CMK (cell line): ENCODE data around the gene PRKCA.

Experiments
- DNase-seq: peaks from one replicate; pipeline ENCODE4 v3.0.0-alpha.2; 2010; ENCODE audit warnings: low read depth

The PRKCA gene

DNA sequence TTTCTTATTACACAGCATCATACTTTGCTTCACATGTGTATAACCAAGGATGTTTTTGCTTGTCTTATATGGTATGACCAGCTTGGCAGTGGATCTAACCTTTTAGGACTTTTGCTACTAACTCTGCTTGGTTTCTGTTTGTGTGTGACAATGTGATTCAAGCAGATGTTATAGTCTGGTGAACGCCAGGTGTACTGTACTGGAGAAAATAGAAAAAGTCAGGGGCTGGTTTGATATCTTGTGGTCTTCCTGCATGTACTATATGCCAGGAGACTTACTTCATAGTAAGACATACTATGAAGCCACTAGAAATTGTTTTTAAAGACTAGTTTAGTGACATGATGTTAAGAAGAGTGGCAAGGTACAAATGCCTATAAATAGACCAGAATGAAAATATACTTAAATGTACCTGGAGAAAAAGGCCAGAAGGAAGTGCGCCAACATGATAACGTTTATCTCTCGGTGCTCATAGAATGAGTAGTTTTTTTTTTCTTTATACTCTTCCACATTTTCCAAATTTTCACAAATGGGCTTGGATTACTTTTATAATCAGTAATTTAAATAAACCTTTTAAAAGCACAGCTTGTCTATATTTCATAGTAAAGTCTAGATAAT is 112.3 kb downstream of the PRKCA start:
- no peak for DNase-seq

DNA sequence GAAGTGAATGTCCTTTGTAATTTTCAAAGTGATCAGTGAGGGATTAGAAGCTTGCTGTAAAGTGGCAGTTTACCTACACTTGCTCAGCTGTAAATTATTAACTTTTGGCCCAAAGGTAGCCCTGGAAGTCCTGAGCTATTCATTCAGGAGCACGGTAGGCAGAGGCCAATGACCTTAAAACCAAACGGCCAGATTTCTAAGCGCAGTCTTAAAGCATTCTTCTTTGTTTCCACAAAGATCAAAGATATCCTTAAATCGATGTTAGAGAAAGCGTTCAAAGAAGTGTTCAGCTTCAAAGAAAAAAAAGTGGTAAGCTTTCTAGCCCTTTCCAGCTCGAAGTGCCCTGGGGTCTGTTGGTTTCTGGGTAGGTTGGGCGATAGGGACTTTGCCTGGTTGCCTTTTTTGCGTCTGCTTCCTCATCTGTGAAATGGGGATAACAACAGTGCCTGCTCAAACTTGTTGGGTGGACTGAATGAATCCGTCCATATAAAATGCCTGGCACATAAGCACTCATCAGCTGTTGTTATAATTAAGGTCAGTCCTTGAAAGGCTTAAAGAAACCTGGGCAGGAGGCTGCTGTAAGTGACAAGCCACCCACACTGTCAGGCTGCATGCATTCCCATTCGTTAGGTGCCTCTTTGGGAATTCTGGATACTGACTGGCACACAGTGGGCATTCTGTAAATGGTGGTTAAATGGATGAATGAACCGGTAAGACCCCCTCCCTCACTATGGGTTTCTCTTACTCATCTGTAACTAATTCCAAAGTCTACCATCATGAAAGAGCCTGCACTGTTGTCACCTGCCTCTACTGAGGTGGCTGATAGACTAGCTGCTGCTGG is 113.2 kb downstream of the PRKCA start:
- DNase-seq = no peak

DNA sequence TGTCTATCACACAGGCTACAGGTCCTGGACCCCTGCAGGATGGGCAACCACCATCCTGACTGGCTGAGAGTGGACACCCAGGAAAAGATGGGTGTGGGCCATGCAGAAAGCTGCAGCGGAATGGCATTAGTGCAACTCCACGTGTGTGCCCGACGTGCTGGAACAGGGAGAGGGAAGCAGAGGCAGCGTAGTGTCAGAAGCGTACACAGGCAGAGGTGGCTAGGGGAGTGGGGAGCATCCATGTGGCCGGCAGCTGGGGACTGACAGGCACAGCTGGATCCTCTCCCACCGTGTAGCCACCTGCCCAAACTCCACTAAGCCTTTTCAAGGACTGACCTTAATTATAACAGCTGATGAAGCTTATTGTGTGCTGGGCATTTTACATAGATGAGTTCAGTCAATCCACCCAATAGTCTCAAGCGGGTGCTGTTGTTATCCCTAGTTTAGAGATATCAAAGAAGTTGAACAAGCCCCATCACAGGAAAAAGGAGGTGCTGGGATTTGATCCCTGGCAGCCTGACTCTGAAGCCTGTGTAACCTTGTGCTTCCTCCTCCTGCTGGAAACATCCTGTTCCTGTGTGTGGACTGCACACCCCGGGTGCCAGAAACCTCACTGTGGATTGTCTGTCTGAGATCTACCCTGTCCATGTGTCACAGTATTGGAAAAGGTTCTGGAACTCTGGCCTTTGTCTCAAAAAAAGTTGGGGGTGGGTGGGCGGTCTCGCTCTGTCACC is 114.0 kb downstream of the PRKCA start:
- no peak for DNase-seq

DNA sequence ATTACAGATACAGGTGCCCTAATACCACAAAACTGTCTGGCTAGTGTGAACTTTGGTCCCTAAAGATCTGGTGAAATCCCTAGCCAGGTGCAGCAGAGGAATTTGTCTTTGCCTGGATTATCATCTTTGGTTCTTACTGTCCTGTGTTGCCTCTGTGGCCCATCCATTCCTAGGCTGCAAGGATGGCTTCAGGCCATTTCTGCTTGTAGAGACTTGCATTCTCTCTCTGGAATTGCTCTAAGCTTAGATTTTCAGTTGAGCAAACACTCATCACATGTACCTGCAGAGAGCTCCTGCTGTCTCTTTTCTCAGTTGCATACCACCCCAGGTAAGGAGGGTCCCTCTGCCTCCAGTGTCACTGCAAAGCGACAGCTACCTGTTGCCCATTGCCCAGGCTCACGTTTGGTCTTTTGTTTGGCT is 114.9 kb downstream of the PRKCA start:
- DNase-seq = no peak

DNA sequence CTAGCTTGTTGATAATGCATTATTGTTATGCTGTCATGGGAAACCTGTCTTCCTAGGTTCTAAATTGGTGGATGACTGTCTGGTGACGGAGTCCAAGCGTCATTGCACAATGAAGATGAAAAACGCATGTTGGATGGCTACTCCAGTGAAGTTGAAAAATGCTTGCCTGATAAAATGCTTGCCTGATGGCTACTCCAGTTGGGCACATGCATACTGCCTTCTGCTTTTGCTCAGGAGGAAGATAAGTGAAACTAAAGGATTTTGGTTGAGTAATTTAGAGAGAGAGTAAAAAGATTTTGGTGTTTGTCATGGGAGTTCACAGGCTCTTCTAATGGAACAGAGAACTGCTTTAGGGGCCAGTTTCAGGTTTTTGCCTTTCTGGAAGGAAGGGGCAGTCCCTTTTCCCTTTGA is 118.6 kb downstream of the PRKCA start:
- no peak for DNase-seq

GRCh38 chr17:66422186-66422585 is 119.8 kb downstream of the PRKCA start:
- no peak for DNase-seq

GRCh38 chr17:66423056-66423955 is 120.9 kb downstream of the PRKCA start:
- no peak for DNase-seq

- no peak for DNase-seq
Measured at GRCh38 chr17:66425756-66426396, 123.5 kb downstream of the PRKCA start.

DNA sequence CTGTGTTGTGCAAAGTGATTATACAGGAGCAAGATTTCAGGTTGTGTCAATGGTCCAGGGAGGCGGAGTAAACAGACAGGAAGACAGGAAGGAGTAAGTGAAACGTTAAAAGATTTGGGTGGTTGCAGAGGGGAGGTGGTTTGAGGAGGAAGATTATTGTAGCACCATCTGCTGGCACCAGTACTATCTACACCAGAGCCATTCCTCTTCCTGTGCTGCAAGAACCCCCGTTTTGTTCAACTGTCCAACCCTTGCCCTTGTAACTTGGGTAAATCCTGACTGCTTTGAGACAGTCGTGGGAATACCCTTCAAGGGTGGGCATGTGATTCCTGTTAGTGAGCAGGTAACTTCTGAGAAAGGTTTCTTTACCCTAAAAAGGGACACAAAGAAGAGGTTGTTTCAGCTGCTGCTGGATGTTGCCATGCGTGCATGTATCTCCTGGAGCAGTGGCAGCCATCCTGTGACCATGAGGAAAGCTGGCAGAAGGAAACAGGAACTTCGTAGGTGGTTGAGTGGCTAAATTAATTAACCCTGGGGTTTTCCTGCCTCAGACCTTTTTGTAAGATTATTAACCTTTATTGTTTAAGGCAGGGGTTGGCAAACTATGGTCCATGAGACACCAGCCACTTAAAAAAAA is 124.1 kb downstream of the PRKCA start:
- DNase-seq = no peak

GRCh38 chr17:66427134-66427533 is 124.7 kb downstream of the PRKCA start:
- no peak for DNase-seq

- no peak for DNase-seq
Measured at GRCh38 chr17:66429680-66430079, 127.3 kb downstream of the PRKCA start.

DNA sequence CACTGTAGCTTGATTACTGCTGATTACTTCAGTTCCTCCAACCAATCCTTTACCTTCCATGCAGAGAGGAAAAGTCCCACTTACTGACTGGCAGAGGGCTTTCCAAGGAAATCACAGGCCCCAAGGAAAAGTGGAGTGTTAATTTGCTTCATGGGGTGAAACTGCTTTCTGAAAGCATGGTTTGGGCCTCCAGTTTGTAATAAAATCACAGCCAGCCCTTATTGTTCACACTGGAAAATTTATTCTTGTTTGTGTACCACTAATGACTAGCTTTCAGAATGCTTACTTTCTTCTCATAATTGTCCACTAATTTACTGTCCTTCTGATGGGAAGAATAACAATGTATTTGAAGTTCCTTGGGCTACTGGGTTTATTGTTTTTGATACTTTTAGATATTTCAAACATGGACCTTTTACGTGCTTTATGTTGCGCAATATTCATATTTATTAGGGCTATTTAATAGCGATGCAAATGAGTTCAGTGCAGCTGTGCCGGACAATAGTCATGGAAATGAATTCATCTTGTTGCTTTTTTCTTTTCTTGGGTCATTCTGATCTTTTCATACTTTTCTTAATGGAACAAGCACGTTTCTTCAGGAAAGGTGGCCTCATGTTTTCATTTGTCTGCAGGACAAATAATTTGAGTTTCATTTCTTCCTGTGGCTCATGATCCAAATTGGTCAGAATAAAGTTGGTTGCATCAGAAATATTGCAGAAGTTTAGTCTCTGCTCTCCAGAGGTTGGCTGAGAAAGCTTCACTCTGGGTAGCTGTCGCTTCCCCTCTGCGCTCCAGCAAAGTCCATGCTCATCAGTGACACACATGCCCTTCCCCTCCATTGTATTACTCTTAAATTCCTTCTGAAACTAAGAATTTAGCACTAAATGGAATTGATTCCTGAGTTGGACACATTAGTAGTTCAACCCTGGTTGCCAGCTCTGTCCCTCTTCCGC is 128.7 kb downstream of the PRKCA start:
- no peak for DNase-seq

- DNase-seq = no peak
Measured at GRCh38 chr17:66431910-66432309, 129.5 kb downstream of the PRKCA start.

DNA sequence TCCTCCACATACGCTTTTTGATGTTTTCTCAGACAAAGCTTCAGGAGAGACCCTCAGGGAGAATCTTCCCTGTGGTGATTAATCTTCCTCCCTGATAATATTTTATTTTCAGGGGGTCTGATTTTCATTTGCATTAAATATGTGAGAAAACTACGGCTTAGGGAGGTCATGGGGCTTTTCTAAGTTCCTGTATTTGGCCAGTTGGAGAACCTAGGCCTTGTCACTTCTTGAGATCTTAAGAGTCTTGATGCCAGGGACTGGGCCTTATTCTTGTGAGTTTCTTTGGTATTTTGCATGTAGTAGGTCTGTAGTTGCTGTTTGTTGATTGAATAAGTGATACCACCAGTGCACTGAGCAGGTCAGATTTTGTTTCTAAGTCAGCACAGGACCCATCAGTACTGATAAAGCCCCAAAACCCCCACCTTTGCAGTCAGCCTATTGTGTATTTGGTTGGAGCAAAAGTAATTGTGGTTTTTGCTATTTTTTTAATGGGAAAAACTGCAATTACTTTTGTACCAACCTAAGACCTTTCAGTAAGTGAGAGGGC is 130.1 kb downstream of the PRKCA start:
- no peak for DNase-seq

GRCh38 chr17:66432996-66433551 is 130.7 kb downstream of the PRKCA start:
- DNase-seq = no peak

DNA sequence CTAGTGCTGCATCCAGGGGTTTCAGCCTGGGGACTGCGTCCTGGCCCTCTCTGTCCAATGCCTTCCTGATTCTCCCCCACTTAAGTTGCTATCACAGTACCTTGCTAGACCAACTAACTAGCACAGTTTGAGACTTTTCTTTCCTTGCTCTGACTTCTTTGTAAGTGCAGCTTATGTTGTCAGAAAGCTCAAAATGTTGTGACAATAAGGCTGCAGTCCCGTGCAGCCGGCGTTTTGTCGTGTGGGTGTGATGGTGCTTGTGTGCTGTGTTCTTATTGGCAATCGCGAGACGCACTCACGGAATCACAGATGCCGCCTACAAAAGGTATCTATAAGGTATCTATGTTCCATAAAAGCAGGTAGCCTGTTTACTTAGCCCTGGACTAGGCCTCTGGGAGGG is 132.8 kb downstream of the PRKCA start:
- DNase-seq = no peak

DNA sequence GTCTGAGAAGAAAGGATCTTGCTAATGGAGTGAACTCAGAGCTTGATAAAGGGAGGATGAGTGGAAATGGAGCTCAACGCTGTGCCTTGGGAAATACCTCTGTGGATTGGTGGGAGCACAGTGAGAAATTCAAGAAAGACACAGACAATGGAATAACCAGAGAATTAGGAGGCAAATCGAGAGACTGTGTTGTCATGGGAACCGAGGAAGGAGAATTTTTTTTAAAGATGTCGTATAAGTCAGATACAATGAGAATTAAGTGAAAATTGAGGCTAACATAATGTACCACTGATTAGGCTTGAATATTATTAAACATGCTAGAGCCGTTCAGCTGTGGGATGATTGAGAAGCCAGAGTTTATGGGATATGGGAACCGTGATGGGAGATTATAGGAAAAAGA is 134.2 kb downstream of the PRKCA start:
- DNase-seq = no peak

DNA sequence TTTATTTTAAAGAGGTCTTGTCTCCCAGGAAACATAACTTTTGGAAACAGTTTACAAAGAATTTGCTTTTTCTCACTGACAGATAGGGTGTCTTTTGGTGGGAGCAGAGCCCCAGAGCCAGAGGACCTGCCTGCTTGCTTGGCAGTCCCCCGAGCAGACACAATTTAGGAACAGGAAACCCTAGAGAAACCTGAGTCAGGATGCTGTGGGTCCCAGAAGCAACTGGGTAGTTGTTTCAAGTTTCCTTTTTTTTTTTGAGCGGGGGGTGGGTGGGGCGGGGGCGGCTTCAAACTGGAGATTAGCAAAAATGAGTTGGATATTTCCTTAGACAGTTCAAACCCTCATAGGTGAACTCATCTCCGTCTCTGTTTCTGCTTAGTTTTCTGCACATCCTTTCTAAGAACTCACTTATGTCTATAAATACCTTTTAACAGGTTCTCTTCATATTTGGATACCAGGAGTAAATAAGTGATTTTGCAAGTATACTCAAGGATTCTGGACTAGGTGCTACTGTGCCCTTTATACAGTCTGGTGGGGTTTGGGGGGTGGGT is 135.1 kb downstream of the PRKCA start:
- no peak for DNase-seq

DNA sequence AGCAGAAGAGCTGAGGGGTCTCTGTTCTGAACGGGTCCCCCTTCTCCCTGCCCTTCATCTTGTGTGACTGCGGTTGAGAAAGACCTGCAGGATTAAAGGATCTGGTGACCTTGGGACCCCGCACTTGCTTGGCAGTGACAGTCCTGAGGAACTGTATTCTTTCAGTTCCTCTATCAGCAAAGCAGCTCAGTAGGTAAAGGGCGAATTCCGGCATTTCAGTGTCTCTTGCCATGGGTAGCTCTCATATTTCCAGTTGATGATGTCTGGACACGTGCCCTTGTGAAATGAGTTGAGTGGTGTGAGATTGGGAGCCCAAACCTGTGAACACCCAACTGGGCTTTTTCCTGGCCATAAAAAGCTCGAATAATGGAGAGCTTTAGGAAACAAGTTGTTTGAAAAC is 135.7 kb downstream of the PRKCA start:
- DNase-seq = no peak
